OCI-LY7 (cell line): Measurements from ENCODE around the gene CUBN.

Source experiments
- EZH2phosphoT487 ChIP-seq: fragments of 200-600 bp; sonication (generic); IDR thresholded peaks from 2 replicates; pipeline ENCODE4 v1.6.1; 2018; ENCODE audit warnings: low read depth, borderline replicate concordance, mild to moderate bottlenecking, mixed run types, antibody characterized with exemption, low read length, moderate library complexity, mixed read lengths
- TF ChIP-seq, protein P1 (sequence below): fragments of 200-600 bp; sonication (generic); conservative IDR thresholded peaks from 2 replicates; pipeline ENCODE4 v1.5.1; 2014; ENCODE audit warnings: mild to moderate bottlenecking, antibody characterized with exemption, low read length, moderate library complexity, mixed read lengths

DNA sequence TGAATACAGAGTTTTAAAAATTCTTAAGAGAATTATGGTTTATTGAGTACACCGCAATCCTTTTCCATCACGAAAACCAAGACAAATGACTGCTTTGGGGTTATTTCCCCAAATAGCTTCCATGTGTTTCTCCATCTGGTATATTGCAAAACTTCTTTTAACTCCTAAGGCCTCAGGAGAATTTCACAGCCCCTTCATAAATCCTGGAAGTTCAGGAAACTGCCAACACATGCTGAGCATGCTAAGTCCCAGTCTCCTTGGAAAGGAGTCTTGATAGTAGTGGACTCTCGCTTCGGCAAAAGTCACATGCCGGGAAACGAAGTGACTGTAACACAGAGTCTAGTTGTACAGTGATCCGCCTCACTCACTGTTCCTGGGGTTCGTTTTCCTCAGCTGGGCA lies 224.3 kb downstream of the CUBN start:
- TF ChIP-seq, protein P1, sequence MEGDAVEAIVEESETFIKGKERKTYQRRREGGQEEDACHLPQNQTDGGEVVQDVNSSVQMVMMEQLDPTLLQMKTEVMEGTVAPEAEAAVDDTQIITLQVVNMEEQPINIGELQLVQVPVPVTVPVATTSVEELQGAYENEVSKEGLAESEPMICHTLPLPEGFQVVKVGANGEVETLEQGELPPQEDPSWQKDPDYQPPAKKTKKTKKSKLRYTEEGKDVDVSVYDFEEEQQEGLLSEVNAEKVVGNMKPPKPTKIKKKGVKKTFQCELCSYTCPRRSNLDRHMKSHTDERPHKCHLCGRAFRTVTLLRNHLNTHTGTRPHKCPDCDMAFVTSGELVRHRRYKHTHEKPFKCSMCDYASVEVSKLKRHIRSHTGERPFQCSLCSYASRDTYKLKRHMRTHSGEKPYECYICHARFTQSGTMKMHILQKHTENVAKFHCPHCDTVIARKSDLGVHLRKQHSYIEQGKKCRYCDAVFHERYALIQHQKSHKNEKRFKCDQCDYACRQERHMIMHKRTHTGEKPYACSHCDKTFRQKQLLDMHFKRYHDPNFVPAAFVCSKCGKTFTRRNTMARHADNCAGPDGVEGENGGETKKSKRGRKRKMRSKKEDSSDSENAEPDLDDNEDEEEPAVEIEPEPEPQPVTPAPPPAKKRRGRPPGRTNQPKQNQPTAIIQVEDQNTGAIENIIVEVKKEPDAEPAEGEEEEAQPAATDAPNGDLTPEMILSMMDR = no peak
- no peak for TF ChIP-seq EZH2phosphoT487
